AG09309 (cell line): ENCODE measurements around the gene COL5A2.

Experiments used
- DNase-seq: peaks from one replicate; pipeline ENCODE4 v3.0.0-alpha.2; 2010; ENCODE audit warnings: low read depth
- H3K4me3 ChIP-seq: 2 replicates; pipeline ENCODE4 v1.5.1; 2011; ENCODE audit warnings: mild to moderate bottlenecking, low read depth, low read length, moderate library complexity; ENCODE audit not compliant: control insufficient read depth
- TF ChIP-seq, protein P1 (sequence below): IDR thresholded peaks from 2 replicates; pipeline ENCODE4 v1.5.1; 2011; ENCODE audit warnings: mild to moderate bottlenecking, low read depth, low read length, inconsistent platforms; ENCODE audit not compliant: insufficient read depth, control insufficient read depth; ENCODE audit errors: missing control alignments

COL5A2 gene

DNA sequence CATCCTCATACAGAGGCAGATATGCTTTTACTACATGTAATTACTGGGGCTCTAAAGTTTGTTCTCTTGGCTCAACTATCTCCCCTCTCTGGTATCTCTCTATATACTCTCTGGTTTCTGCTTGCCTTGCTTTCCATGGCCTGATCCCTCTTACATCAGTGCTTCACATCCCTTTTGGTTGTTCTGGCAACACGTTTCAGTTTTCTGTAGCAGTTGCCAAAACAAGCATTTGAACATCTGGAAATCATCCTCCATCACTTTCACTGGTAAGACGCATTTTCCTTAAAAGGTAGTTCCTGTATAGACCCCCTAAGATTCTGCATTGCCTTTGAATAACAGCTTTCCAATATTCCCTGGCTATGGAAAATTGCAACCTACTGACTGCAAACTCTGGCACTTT is 25.9 kb downstream of the COL5A2 start:
- H3K4me3 ChIP-seq, result no peak overlapping the region
- no peak for DNase-seq
- TF ChIP-seq, protein P1, sequence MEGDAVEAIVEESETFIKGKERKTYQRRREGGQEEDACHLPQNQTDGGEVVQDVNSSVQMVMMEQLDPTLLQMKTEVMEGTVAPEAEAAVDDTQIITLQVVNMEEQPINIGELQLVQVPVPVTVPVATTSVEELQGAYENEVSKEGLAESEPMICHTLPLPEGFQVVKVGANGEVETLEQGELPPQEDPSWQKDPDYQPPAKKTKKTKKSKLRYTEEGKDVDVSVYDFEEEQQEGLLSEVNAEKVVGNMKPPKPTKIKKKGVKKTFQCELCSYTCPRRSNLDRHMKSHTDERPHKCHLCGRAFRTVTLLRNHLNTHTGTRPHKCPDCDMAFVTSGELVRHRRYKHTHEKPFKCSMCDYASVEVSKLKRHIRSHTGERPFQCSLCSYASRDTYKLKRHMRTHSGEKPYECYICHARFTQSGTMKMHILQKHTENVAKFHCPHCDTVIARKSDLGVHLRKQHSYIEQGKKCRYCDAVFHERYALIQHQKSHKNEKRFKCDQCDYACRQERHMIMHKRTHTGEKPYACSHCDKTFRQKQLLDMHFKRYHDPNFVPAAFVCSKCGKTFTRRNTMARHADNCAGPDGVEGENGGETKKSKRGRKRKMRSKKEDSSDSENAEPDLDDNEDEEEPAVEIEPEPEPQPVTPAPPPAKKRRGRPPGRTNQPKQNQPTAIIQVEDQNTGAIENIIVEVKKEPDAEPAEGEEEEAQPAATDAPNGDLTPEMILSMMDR, result no peak

DNA sequence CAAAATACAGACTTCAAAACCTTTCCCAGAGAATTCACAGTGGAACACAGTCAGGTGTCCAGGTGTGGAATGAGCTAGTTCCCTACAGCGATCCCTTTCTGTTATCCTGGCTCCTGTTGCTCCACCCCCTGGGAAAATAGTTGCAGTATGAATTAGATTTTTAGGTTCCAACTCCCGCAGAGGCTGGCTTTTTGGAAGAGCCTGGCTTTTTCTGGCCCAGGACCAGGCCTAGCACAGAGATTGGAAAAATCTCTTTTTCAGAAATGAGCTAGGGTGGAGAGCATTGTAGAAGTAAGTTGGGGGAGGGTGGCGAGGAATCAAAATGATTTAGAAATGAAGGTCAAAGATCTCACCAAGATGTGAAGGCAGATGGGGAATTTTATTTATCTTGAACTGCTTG is 27.1 kb downstream of the COL5A2 start:
- DNase-seq, result no peak
- H3K4me3 ChIP-seq, result no peak overlapping the region
- TF ChIP-seq, protein P1, result no peak

DNA sequence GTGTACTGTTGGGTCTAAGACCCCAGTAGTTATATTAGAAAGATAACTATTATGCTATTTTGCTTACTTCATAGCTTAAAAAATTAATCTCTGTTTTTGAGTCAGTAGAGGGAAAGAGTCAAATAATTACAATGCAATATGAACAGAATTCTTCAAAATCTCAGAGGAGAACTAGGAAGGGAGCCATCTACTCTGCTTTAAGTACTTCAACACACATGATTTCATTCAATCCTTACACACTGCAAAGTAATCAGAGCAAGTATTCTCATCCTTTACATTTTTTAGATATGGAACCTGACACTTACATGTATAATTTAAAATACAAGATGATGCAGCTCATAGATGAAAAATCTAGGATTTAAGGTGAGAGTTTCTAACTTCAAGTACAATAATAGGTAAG is 27.7 kb downstream of the COL5A2 start:
- H3K4me3 ChIP-seq, result no peak overlapping the region
- no peak for DNase-seq
- TF ChIP-seq, protein P1, result no peak

DNA sequence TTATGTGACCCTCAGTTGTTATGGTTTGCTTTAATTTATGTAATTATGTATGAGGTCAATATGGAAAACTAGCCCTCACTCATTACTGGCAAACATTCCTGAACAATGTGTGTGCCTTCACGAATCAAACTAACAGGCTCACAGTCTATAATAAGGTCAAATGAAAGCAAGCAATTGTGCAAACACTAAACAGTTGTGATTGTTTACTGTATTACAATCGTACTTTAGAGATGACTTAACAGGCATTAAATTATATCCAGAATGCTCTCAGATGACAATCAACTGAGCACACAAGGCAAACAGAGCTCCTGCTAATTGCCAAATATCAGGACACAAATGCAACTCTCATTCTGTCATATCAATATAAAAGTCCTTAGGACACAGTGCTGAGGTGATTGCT is 29.5 kb downstream of the COL5A2 start:
- H3K4me3 ChIP-seq, result no peak overlapping the region
- TF ChIP-seq, protein P1, result no peak
- DNase-seq, result peak; percentile 41

DNA sequence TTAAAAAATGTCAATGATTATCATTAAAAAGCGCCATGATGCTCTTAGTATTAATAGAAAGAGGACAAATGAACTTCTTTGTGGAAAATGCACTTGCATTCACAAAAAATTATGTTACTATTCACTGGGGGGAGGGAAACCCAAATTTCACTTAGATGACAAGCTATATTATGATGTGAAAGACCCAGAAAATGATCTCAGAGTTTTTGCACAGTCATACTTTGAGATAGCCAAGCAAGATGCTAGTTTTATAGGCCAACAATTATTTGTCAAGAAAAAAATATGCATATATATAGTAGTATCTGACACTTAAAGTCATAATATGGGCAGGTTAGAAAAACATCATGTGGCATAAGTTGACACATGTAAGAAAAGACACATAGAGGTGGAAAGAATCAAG is 31.6 kb downstream of the COL5A2 start:
- no peak overlapping the region for H3K4me3 ChIP-seq
- no peak for DNase-seq
- TF ChIP-seq, protein P1, result no peak

DNA sequence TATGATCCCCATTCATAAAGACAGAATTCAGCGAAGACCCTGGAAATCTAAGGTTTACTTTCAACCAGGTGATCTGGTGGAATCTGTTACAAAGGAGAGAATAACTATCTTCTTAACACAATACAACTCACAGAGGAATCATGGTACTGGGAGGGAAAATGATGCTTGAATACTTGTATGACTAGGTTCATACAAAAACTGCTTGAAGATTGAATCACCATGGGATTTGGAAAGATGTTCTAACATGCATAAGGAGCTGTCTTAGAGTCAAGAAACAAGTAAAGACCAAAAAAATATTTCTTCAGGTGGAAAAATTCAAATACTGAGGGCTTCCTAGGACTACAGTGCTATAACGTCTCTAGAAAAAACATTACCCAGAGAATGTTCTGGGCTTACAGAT is 32.2 kb downstream of the COL5A2 start:
- TF ChIP-seq, protein P1, result no peak
- no peak overlapping the region for H3K4me3 ChIP-seq
- DNase-seq, result no peak

DNA sequence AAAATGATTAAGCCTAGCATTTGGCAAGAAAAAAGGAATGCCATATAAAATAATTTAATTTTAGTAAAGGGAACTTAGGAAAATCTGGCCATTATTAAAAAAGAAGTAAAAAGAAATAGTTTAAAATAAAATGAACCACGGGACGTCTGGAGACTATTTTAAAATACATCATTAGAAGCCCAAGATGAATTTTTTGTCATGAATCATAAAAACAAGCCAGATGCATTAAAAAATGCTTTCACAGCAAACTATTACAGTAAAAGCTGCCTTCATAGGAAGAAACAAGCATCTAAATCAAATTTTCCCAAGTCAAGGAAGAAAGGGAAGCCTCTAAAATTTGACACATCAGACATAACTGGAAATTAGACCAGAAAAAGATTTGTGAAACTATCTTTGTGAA is 33.0 kb downstream of the COL5A2 start:
- TF ChIP-seq, protein P1, result no peak
- no peak for DNase-seq
- no peak overlapping the region for H3K4me3 ChIP-seq
